GM06990 (cell line): ENCODE data around the gene UBE4B.
"Not testable (repeated sequence)": the region's sequence is repeated elsewhere in the genome, so short reads cannot be mapped to it uniquely, and the experiment has no call there.

Source experiments
- DNase-seq: peaks from one replicate; pipeline ENCODE4 v3.0.0-alpha.2; 2011; ENCODE audit not compliant: insufficient read length; ENCODE audit errors: extremely low read depth
- H3K27me3 ChIP-seq: replicated peaks from 2 replicates; pipeline ENCODE4 v1.6.0; 2011; ENCODE audit warnings: low read length; ENCODE audit not compliant: control insufficient read depth, insufficient read depth
- H3K36me3 ChIP-seq: 2 replicates; pipeline ENCODE4 v1.5.1; 2011; ENCODE audit warnings: low read length; ENCODE audit not compliant: control insufficient read depth, insufficient read depth
- H3K4me3 ChIP-seq: replicated peaks from 2 replicates; pipeline ENCODE4 v1.5.1; 2011; ENCODE audit warnings: low read depth, mild to moderate bottlenecking, control low read depth, low read length
- CTCF ChIP-seq: IDR thresholded peaks from 2 replicates; pipeline ENCODE4 v1.5.1; 2011; ENCODE audit warnings: low read length, control low read depth, mild to moderate bottlenecking, inconsistent platforms; ENCODE audit not compliant: insufficient read depth, poor library complexity, severe bottlenecking

The UBE4B gene

GRCh38 chr1:10014016-10014415, 18.7 kb upstream of the UBE4B start:
- no peaks in the 10 kb centered on the region for H3K36me3 ChIP-seq
- no peak for DNase-seq
- no peaks in the 10 kb centered on the region for H3K27me3 ChIP-seq
- TF ChIP-seq CTCF: no peak
- H3K4me3 ChIP-seq: no peak overlapping the region

DNA sequence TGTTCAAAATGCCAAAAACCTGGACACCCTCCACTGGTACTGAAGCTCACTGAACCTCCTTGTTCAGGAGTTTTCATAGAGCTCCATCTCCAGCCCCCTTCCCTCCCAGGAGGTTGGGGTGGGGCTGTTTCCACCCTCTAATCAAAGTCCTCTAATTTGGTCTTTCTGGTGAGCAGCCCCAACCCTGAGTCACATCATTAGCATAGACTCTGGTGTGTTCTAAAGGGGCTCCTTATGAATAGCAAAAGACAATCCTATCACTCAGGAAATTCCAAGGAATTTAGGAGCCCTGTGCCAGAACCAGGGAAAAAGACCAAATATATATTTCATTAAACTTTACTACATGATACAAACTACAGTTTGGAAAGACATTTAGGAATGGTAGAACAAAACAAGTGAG, 13.2 kb upstream of the UBE4B start:
- H3K4me3 ChIP-seq: no peak overlapping the region
- no peaks in the 10 kb centered on the region for H3K27me3 ChIP-seq
- no peak for DNase-seq
- H3K36me3 ChIP-seq: no peaks in the 10 kb centered on the region
- no peak for TF ChIP-seq CTCF

DNA sequence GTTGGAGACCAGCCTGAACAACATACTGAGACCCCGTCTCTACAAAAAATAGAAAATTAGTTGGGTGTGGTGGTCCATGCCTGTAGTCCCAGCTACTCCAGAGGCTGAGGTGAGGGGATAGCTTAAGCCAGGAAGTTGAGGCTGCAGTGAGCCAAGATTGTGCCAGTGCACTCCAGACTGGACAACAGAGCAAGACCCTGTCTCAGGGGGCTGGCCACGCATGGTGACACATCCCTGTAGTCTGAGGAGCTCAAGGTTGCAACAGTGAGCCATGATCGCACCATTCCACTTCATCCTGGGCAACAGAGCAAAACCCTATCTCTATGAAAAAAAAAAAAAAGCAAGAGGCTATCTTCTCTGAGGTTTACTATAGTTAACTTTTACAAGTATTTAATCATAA, 12.7 kb upstream of the UBE4B start:
- Histone ChIP-seq H3K27me3 (no peaks in the 10 kb centered on the region), H3K4me3 (no peak overlapping the region), H3K36me3 (no peaks in the 10 kb centered on the region)
- no peak for TF ChIP-seq CTCF
- DNase-seq: no peak

GRCh38 chr1:10020678-10021077, 12.1 kb upstream of the UBE4B start:
- not testable (repeated sequence) for H3K36me3 ChIP-seq, H3K4me3 ChIP-seq, H3K27me3 ChIP-seq, DNase-seq

GRCh38 chr1:10021992-10022391, 10.8 kb upstream of the UBE4B start:
- DNase-seq, H3K36me3 ChIP-seq, H3K27me3 ChIP-seq, H3K4me3 ChIP-seq: not testable (repeated sequence)

DNA sequence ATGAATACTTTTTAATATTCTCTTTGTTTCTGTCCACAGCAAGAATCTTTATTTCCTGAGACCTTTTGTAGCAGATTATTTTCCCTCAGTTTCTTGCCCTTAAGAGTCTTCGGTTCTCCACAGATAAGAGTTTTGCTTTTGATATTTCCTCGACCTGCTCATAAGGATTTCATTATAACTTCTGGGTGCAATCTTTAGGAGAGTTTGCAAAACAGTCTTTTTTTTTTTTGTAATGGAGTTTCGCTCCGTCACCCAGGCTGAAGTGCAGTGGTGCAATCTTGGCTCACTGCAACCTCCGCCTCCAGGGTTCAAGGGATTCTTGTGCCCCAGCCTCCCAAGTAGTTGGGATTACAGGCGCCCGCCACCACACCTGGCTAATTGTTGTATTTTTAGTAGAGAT, 10.1 kb upstream of the UBE4B start:
- H3K4me3 ChIP-seq: no peak overlapping the region
- TF ChIP-seq CTCF: no peak
- no peak for DNase-seq
- H3K36me3 ChIP-seq: no peaks in the 10 kb centered on the region
- H3K27me3 ChIP-seq: no peaks in the 10 kb centered on the region

GRCh38 chr1:10025354-10025753, 7.4 kb upstream of the UBE4B start:
- no peak for TF ChIP-seq CTCF
- no peak overlapping the region for H3K4me3 ChIP-seq
- DNase-seq: no peak
- H3K27me3 ChIP-seq: no peaks in the 10 kb centered on the region
- H3K36me3 ChIP-seq: no peaks in the 10 kb centered on the region
